Endothelial cell (in vitro differentiated cells): ENCODE data around the gene SNAI3. TPM values are rescaled to one million over a fixed set of nuclear protein-coding genes. Genes with fewer than 3 reads are reported as not detected.

Experiments
- DNase-seq: peaks from one replicate; pipeline ENCODE4 v3.0.0; 2021; ENCODE audit warnings: low spot score
- H3K27ac Mint-ChIP-seq: one replicate; pipeline ENCODE4 v1.8.0; 2021; ENCODE audit warnings: mixed read lengths, inconsistent platforms; ENCODE audit not compliant: unreplicated experiment
- H3K27me3 Mint-ChIP-seq: one replicate; pipeline ENCODE4 v1.8.0; 2021; ENCODE audit warnings: mild to moderate bottlenecking, moderate library complexity, mixed read lengths, inconsistent platforms; ENCODE audit not compliant: unreplicated experiment
- H3K36me3 Mint-ChIP-seq: one replicate; pipeline ENCODE4 v1.8.0; 2021; ENCODE audit warnings: mild to moderate bottlenecking, low read depth, mixed read lengths, inconsistent platforms; ENCODE audit not compliant: unreplicated experiment
- H3K4me1 Mint-ChIP-seq: one replicate; pipeline ENCODE4 v1.8.0; 2021; ENCODE audit warnings: mild to moderate bottlenecking, mixed read lengths, inconsistent platforms; ENCODE audit not compliant: unreplicated experiment
- H3K4me3 Mint-ChIP-seq: one replicate; pipeline ENCODE4 v1.8.0; 2021; ENCODE audit warnings: mild to moderate bottlenecking, mixed read lengths, inconsistent platforms; ENCODE audit not compliant: unreplicated experiment
- H3K9me3 Mint-ChIP-seq: one replicate; pipeline ENCODE4 v1.8.0; 2021; ENCODE audit warnings: mixed read lengths, inconsistent platforms; ENCODE audit not compliant: unreplicated experiment
- total RNA-seq: library from RNA; stranded (reverse); fragmentation: NEBNext Ultra II Directional; extraction: Animal tissue kit (Norgen Biotek cat#: 25700); gene quantifications from one replicate; pipeline ENCODE4 v1.2.1, GENCODE V29; 2021; ENCODE audit not compliant: unreplicated experiment
- TF ChIP-seq, protein P1 (sequence below): fragments of 200-600 bp; sonication (generic); IDR thresholded peaks from one replicate; pipeline ENCODE4 v1.5.0; 2021; ENCODE audit warnings: antibody characterized with exemption; ENCODE audit not compliant: unreplicated experiment

SNAI3 gene
- total RNA-seq, 1 donor from 2014 or later, result 2.6 TPM

DNA sequence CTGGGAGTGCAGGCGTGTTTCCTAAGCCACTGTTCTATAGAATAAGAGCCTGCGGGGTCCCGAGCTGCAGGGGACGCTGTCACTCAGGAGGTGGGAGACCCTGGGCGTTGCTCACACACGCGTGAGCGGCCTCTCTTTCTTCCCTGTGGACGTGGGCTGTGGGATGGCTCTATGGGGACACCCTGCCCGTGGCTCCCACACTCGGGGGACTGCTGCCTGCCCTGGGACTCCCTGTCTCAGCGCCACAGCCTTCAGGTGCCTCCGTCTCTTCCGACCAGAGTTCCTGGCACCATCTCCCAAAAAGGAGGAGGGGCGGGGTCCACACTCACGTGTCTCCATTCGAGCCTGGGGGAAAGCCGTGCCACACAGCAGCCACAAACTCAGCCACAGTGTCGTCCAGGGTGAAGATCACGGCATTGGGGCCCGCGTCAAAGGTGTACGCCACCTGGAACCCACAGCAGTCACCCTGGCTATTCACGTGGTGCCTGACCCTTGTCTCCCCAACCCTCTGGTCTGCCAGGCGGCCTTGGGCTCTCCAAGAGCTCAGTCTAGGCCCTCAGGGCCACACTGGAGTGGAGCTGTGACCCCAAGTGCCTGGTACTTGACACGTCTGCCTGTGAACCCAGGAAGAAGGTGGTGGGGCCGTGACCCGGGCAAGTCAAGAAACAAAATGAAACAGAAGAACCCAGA, 31.8 kb downstream of the SNAI3 start:
- Mint-ChIP-seq H3K27ac (no peak overlapping the region), H3K9me3 (no peaks in the 10 kb centered on the region), H3K27me3 (peaks cover 2% of the 10 kb centered on the region), H3K4me3 (no peak overlapping the region), H3K36me3 (no peaks in the 10 kb centered on the region), H3K4me1 (no peaks in the 10 kb centered on the region)
- DNase-seq, result no peak
- TF ChIP-seq, protein P1, sequence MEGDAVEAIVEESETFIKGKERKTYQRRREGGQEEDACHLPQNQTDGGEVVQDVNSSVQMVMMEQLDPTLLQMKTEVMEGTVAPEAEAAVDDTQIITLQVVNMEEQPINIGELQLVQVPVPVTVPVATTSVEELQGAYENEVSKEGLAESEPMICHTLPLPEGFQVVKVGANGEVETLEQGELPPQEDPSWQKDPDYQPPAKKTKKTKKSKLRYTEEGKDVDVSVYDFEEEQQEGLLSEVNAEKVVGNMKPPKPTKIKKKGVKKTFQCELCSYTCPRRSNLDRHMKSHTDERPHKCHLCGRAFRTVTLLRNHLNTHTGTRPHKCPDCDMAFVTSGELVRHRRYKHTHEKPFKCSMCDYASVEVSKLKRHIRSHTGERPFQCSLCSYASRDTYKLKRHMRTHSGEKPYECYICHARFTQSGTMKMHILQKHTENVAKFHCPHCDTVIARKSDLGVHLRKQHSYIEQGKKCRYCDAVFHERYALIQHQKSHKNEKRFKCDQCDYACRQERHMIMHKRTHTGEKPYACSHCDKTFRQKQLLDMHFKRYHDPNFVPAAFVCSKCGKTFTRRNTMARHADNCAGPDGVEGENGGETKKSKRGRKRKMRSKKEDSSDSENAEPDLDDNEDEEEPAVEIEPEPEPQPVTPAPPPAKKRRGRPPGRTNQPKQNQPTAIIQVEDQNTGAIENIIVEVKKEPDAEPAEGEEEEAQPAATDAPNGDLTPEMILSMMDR, result no peak

- Mint-ChIP-seq H3K9me3 (no peaks in the 10 kb centered on the region), H3K27ac (no peak overlapping the region), H3K27me3 (peaks cover 5% of the 10 kb centered on the region), H3K4me1 (peaks cover 5% of the 10 kb centered on the region), H3K36me3 (no peaks in the 10 kb centered on the region), H3K4me3 (no peak overlapping the region)
- no peak for DNase-seq
- TF ChIP-seq, protein P1, result no peak
Measured at GRCh38 chr16:88653596-88654362, 32.5 kb downstream of the SNAI3 start.

GRCh38 chr16:88653101-88653500, 33.2 kb downstream of the SNAI3 start:
- Mint-ChIP-seq H3K27ac (no peak overlapping the region), H3K4me3 (no peak overlapping the region), H3K36me3 (no peaks in the 10 kb centered on the region), H3K9me3 (no peaks in the 10 kb centered on the region), H3K4me1 (peaks cover 5% of the 10 kb centered on the region), H3K27me3 (peaks cover 7% of the 10 kb centered on the region)
- DNase-seq, result no peak
- TF ChIP-seq, protein P1, result no peak

DNA sequence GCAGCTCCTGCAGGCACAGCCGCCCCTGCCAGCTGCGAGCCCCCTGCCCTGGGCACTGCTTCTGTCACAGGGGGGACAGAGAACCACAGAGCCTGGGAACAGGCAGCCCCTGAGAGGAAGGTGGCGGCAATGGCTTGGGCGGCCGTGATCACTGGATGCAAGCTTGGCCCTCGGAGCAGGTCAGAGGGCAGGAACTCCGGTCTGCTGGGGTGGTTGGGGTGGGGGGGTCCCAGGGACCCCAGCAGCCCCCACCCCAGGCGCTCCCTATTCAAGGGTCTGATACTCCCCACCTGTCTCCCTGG, 33.6 kb downstream of the SNAI3 start:
- DNase-seq, result no peak
- H3K4me3 Mint-ChIP-seq, result no peak overlapping the region
- no peak overlapping the region for H3K27ac Mint-ChIP-seq
- TF ChIP-seq, protein P1, result no peak
- peaks cover 7% of the 10 kb centered on the region for H3K27me3 Mint-ChIP-seq
- peaks cover 5% of the 10 kb centered on the region for H3K4me1 Mint-ChIP-seq
- H3K36me3 Mint-ChIP-seq, result no peaks in the 10 kb centered on the region
- no peaks in the 10 kb centered on the region for H3K9me3 Mint-ChIP-seq

DNA sequence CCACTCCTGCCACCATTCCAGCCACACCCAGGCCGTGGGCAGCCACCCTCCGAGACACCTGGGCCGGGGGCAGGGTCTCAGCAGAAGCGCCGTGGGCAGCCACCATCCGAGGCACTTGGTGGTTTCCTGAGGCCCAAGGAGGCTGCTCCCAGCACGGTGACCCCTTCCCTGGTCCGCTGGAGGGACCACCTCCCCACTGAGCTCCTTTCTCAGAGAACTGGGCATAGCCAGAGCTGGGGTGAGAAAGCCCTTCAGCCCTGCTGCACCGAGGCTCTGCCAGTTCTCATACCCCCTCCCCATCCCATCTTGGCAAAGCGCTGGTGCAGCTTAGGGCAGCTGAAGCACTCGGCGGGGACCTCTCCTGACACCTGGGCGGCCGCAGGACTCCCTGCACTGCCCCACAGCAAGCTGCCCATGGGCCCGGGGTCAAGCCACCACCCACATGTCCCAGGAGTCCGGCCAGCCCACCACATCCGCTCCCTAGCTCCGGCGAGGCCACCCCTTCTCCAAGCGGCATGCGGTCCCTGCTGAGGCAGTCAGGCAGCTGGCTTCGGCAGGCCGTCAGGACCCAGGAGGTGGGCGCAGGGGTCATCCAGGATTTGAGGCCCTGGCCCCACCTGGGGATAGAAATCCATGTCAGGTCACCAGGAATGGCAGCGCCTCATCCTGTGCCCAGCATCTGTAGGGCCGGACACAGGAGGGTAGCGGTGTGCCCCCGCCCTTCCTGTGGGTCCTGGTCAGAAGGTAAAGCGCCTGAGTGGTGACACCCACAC, 34.1 kb downstream of the SNAI3 start:
- TF ChIP-seq, protein P1, result no peak
- Mint-ChIP-seq H3K27ac (no peak overlapping the region), H3K4me3 (no peak overlapping the region), H3K4me1 (peaks cover 5% of the 10 kb centered on the region), H3K36me3 (no peaks in the 10 kb centered on the region), H3K9me3 (no peaks in the 10 kb centered on the region), H3K27me3 (peaks cover 7% of the 10 kb centered on the region)
- DNase-seq, result no peak
